H9 (cell line): ENCODE results near the gene DHRSX. TPM values are rescaled to one million over a fixed set of nuclear protein-coding genes. Genes with fewer than 3 reads are reported as not detected.

Source experiments
- DNase-seq: peaks from one replicate; pipeline ENCODE4 v3.0.0-alpha.2; 2017
- H2AFZ ChIP-seq: one replicate; pipeline ENCODE4 v1.6.1; 2013; ENCODE audit warnings: mild to moderate bottlenecking, low read length, control low read depth, moderate library complexity
- H2AK5ac ChIP-seq: 2 replicates; pipeline ENCODE4 v1.6.1; 2013; ENCODE audit warnings: low read length, control low read depth, mixed read lengths; ENCODE audit not compliant: insufficient read length
- H2BK120ac ChIP-seq: one replicate; pipeline ENCODE4 v1.6.1; 2013; ENCODE audit warnings: low read depth, mild to moderate bottlenecking, low read length, control low read depth, inconsistent platforms; ENCODE audit not compliant: poor library complexity, severe bottlenecking
- H2BK12ac ChIP-seq: 2 replicates; pipeline ENCODE4 v1.6.1; 2013; ENCODE audit warnings: low read length, control low read depth, mixed read lengths, low read depth; ENCODE audit not compliant: insufficient read length
- H2BK15ac ChIP-seq: 2 replicates; pipeline ENCODE4 v1.6.1; 2013; ENCODE audit warnings: low read depth, low read length, control low read depth
- H2BK20ac ChIP-seq: one replicate; pipeline ENCODE4 v1.6.1; 2013; ENCODE audit warnings: low read depth, mild to moderate bottlenecking, low read length, control low read depth, inconsistent platforms; ENCODE audit not compliant: poor library complexity, severe bottlenecking
- H2BK5ac ChIP-seq: 2 replicates; pipeline ENCODE4 v1.6.1; 2013; ENCODE audit warnings: low read length, control low read depth, mixed read lengths; ENCODE audit not compliant: insufficient read length
- H3K14ac ChIP-seq: 2 replicates; pipeline ENCODE4 v1.6.1; 2013; ENCODE audit warnings: low read length, control low read depth; ENCODE audit not compliant: insufficient read depth
- H3K18ac ChIP-seq: 2 replicates; pipeline ENCODE4 v1.6.1; 2013; ENCODE audit warnings: low read depth, mild to moderate bottlenecking, mixed read lengths, low read length, control low read depth; ENCODE audit not compliant: insufficient read length
- H3K23ac ChIP-seq: 2 replicates; pipeline ENCODE4 v1.6.1; 2013; ENCODE audit warnings: low read length, control low read depth, mixed read lengths, low read depth; ENCODE audit not compliant: insufficient read length
- H3K23me2 ChIP-seq: 2 replicates; pipeline ENCODE4 v1.6.1; 2013; ENCODE audit warnings: low read depth, mild to moderate bottlenecking, mixed read lengths, low read length, control low read depth; ENCODE audit not compliant: insufficient read length, poor library complexity, severe bottlenecking
- H3K27ac ChIP-seq: 2 replicates; pipeline ENCODE4 v1.5.1; 2013; ENCODE audit warnings: low read length, control low read depth, mixed read lengths, low read depth; ENCODE audit not compliant: insufficient read length
- H3K27me3 ChIP-seq: 2 replicates; pipeline ENCODE4 v1.6.1; 2013; ENCODE audit warnings: low read length, control low read depth, inconsistent platforms; ENCODE audit not compliant: insufficient read depth
- H3K4ac ChIP-seq: 2 replicates; pipeline ENCODE4 v1.6.1; 2013; ENCODE audit warnings: low read depth, mild to moderate bottlenecking, control low read depth, inconsistent platforms, low read length, moderate library complexity
- H3K4me1 ChIP-seq: 2 replicates; pipeline ENCODE4 v1.6.1; 2013; ENCODE audit warnings: low read length, control low read depth, inconsistent platforms; ENCODE audit not compliant: insufficient read depth
- H3K4me2 ChIP-seq: 2 replicates; pipeline ENCODE4 v1.6.1; 2013; ENCODE audit warnings: low read length, control low read depth, mixed read lengths; ENCODE audit not compliant: insufficient read length, insufficient read depth
- H3K56ac ChIP-seq: 2 replicates; pipeline ENCODE4 v1.6.1; 2013; ENCODE audit warnings: low read depth, mild to moderate bottlenecking, mixed read lengths, low read length, control low read depth; ENCODE audit not compliant: insufficient read length
- H3K79me1 ChIP-seq: 2 replicates; pipeline ENCODE4 v1.6.1; 2013; ENCODE audit warnings: low read depth, mild to moderate bottlenecking, moderate library complexity, low read length, control low read depth, inconsistent platforms; ENCODE audit not compliant: insufficient read depth, poor library complexity, severe bottlenecking
- H3K79me2 ChIP-seq: 2 replicates; pipeline ENCODE4 v1.6.1; 2013; ENCODE audit warnings: low read length, control low read depth, inconsistent platforms; ENCODE audit not compliant: insufficient read depth
- H3K9ac ChIP-seq: 2 replicates; pipeline ENCODE4 v1.6.1; 2013; ENCODE audit warnings: low read length, control low read depth, mixed read lengths; ENCODE audit not compliant: insufficient read length; ENCODE audit errors: extremely low read depth
- H3K9me3 ChIP-seq: one replicate; pipeline ENCODE4 v1.6.1; 2013; ENCODE audit warnings: low read depth, low read length, inconsistent platforms; ENCODE audit not compliant: control insufficient read depth
- H3T11ph ChIP-seq: one replicate; pipeline ENCODE4 v1.6.1; 2013; ENCODE audit warnings: mild to moderate bottlenecking, low read length, control low read depth, inconsistent platforms
- H4K20me1 ChIP-seq: one replicate; pipeline ENCODE4 v1.6.1; 2013; ENCODE audit not compliant: control insufficient read depth, insufficient read length, insufficient read depth
- H4K5ac ChIP-seq: 2 replicates; pipeline ENCODE4 v1.6.1; 2013; ENCODE audit warnings: low read depth, mild to moderate bottlenecking, mixed read lengths, low read length, control low read depth; ENCODE audit not compliant: insufficient read length
- H4K8ac ChIP-seq: replicated peaks from 2 replicates; pipeline ENCODE4 v1.6.1; 2013; ENCODE audit warnings: low read length, control low read depth, mixed read lengths, low read depth; ENCODE audit not compliant: insufficient read length
- H4K91ac ChIP-seq: 2 replicates; pipeline ENCODE4 v1.6.1; 2013; ENCODE audit warnings: low read depth, mild to moderate bottlenecking, moderate library complexity, mixed read lengths, low read length, control low read depth; ENCODE audit not compliant: insufficient read length
- H3K27ac Mint-ChIP-seq, 3 experiments: 2 replicates in 2 of 3; 3 replicates in 1 of 3; pipeline ENCODE4 v1.8.0; 2020 to 2021; ENCODE audit warnings: mixed read lengths in 3 of 3, mild to moderate bottlenecking in 1 of 3, moderate library complexity in 1 of 3
- H3K27me3 Mint-ChIP-seq: 2 replicates; pipeline ENCODE4 v1.8.0; 2021; ENCODE audit warnings: low read depth, mild to moderate bottlenecking, moderate library complexity, mixed read lengths
- H3K36me3 Mint-ChIP-seq, 3 experiments: 2 replicates in 2 of 3; 3 replicates in 1 of 3; pipeline ENCODE4 v1.8.0; 2020 to 2021; ENCODE audit warnings: low read depth in 3 of 3, mixed read lengths in 3 of 3; ENCODE audit not compliant: insufficient read depth in 1 of 3
- H3K4me1 Mint-ChIP-seq, 2 experiments: 2 replicates each; pipeline ENCODE4 v1.8.0; 2020; ENCODE audit warnings: mixed read lengths in 2 of 2
- H3K4me3 Mint-ChIP-seq, 2 experiments: 2 replicates in 1 of 2; 3 replicates in 1 of 2; pipeline ENCODE4 v1.8.0; 2020 to 2021; ENCODE audit warnings: mild to moderate bottlenecking in 2 of 2, mixed read lengths in 2 of 2, moderate library complexity in 1 of 2
- H3K9me3 Mint-ChIP-seq, 2 experiments: 2 replicates in 1 of 2; 3 replicates in 1 of 2; pipeline ENCODE4 v1.8.0; 2020; ENCODE audit warnings: mild to moderate bottlenecking in 2 of 2, mixed read lengths in 2 of 2, moderate library complexity in 1 of 2
- CTCF ChIP-seq: fragments of 200-600 bp; sonication (generic); conservative IDR thresholded peaks from 3 replicates; pipeline ENCODE4 v1.8.0; 2021; ENCODE audit warnings: antibody characterized with exemption, mild to moderate bottlenecking
- WGBS: extraction: QIAGEN DNeasy Blood & Tissue Kit; methylation state at CpG from one replicate; pipeline ENCODE4 v1.1.7; 2013; ENCODE audit warnings: missing lambda C conversion rate, low lambda C conversion rate, mixed read lengths; ENCODE audit not compliant: insufficient read length; ENCODE audit errors: extremely low coverage; 5-methylcytosine and 5-hydroxymethylcytosine counted together
- total RNA-seq: library from RNA; stranded (reverse); gene quantifications from 2 replicates; pipeline ENCODE4 v1.2.1, GENCODE V29; 2021

Gene DHRSX
- total RNA-seq, 1 experiment from 2014 or later = 44.0 TPM

GRCh38 chrX:2442694-2443093, 58.1 kb downstream of the DHRSX start:
- no peak overlapping the region for H2AFZ ChIP-seq
- H4K5ac ChIP-seq = no peak overlapping the region
- no peak overlapping the region for H2BK15ac ChIP-seq
- H3K23me2 ChIP-seq = no peaks in the 10 kb centered on the region
- no peaks in the 10 kb centered on the region for H3K4me1 ChIP-seq
- H3K79me2 ChIP-seq = no peaks in the 10 kb centered on the region; the same call in 1 of the 2 replicates
- Mint-ChIP-seq H3K36me3 (peaks cover 50 to 60% (median 50%) of the 10 kb centered on the region in 3 experiments), H3K9me3 (peaks cover 40 to 42% of the 10 kb centered on the region in 2 experiments), H3K4me1 (no peaks in the 10 kb centered on the region), H3K4me3 (no peak overlapping the region), H3K27ac (no peak overlapping the region; a peak in 1 of 7 replicates), H3K27me3 (peaks cover 4% of the 10 kb centered on the region)
- H2BK120ac ChIP-seq = no peak overlapping the region
- H3K9me3 ChIP-seq = peaks cover 10% of the 10 kb centered on the region
- no peak overlapping the region for H3K56ac ChIP-seq
- no peak overlapping the region for H3K18ac ChIP-seq
- no peak overlapping the region for H3K4me2 ChIP-seq
- peaks cover 3% of the 10 kb centered on the region for H3K79me1 ChIP-seq
- H2BK5ac ChIP-seq = no peak overlapping the region
- H2BK20ac ChIP-seq = no peak overlapping the region
- H3K14ac ChIP-seq = no peak overlapping the region
- no peak overlapping the region for H3T11ph ChIP-seq
- H3K23ac ChIP-seq = no peak overlapping the region
- no peak overlapping the region for H4K91ac ChIP-seq
- no peak overlapping the region for H3K27ac ChIP-seq
- H3K4ac ChIP-seq = no peak overlapping the region
- TF ChIP-seq CTCF = no peak
- H2BK12ac ChIP-seq = no peak overlapping the region
- DNase-seq = no peak
- H3K27me3 ChIP-seq = no peaks in the 10 kb centered on the region
- no peaks in the 10 kb centered on the region for H4K20me1 ChIP-seq
- H2AK5ac ChIP-seq = no peak overlapping the region
- WGBS = no CpG with 5 or more reads among the region's 7 CpGs
- H4K8ac ChIP-seq = no peak overlapping the region
- H3K9ac ChIP-seq = no peak overlapping the region
